Uterus (tissue), 2 donors: ENCODE results near the gene TRUB1.

ENCODE experiments used
- CTCF ChIP-seq, 4 experiments: fragments of 200-600 bp in 2 of 4; fragments of 450-650 bp in 2 of 4; sonication (generic) in 2 of 4; IDR thresholded peaks; one replicate each; pipeline ENCODE4 v1.5.1; 2016 to 2019; ENCODE audit warnings: antibody characterized with exemption in 4 of 4, mild to moderate bottlenecking in 2 of 4, moderate library complexity in 1 of 4
- POLR2A ChIP-seq, 2 donors: fragments of 450-650 bp; IDR thresholded peaks; one replicate each; pipeline ENCODE4 v1.6.1; 2016; ENCODE audit warnings: antibody characterized with exemption in 2 of 2, mild to moderate bottlenecking in 1 of 2, moderate library complexity in 1 of 2

GRCh38 chr10:114915294-114915693 lies 22.7 kb upstream of the TRUB1 start:
- TF ChIP-seq CTCF (IDR thresholded peaks at IDR 0.05): no peak
- no peak for TF ChIP-seq POLR2A (IDR thresholded peaks at IDR 0.05)
